ENCODE data around the gene FOXJ3.

- TF ChIP-seq ZNF274 (IDR thresholded peaks at IDR 0.05; ENCODE audit: low read depth, low read length) (no peak), YY1 (IDR thresholded peaks at IDR 0.05; ENCODE audit: insufficient read depth, insufficient read length) (no peak), SUZ12 (IDR thresholded peaks at IDR 0.05; ENCODE audit: extremely low read depth, insufficient read depth, insufficient read length) (no peak)
These were observed 36.5 kb downstream of the FOXJ3 start for GRCh38 chr1:42298520-42298919.
